Trophoblast cell (in vitro differentiated cells and primary cell): ENCODE results near the gene TGFBRAP1.
A peak's percentile ranks its signal among the peaks of the same experiment; 100 is the strongest.

Source experiments
- DNase-seq, 2 donors: peaks; one replicate each; pipeline ENCODE4 v3.0.0-alpha.2; 2016
- H2AFZ ChIP-seq: 2 replicates; pipeline ENCODE4 v1.6.1; 2013; ENCODE audit warnings: low read length, moderate library complexity, mild to moderate bottlenecking; ENCODE audit not compliant: insufficient read depth, poor library complexity
- H2AK5ac ChIP-seq: 2 replicates; pipeline ENCODE4 v1.6.1; 2013; ENCODE audit warnings: mild to moderate bottlenecking, low read length
- H2BK120ac ChIP-seq: 2 replicates; pipeline ENCODE4 v1.6.1; 2013; ENCODE audit warnings: low read length, mild to moderate bottlenecking, moderate library complexity; ENCODE audit not compliant: insufficient read depth, poor library complexity
- H2BK12ac ChIP-seq: 2 replicates; pipeline ENCODE4 v1.6.1; 2013; ENCODE audit warnings: mild to moderate bottlenecking, low read length, moderate library complexity
- H2BK5ac ChIP-seq: 2 replicates; pipeline ENCODE4 v1.6.1; 2013; ENCODE audit warnings: low read length, low read depth, moderate library complexity, mild to moderate bottlenecking; ENCODE audit not compliant: poor library complexity
- H3K14ac ChIP-seq: 2 replicates; pipeline ENCODE4 v1.6.1; 2013; ENCODE audit warnings: mild to moderate bottlenecking, low read length
- H3K18ac ChIP-seq: 2 replicates; pipeline ENCODE4 v1.6.1; 2013; ENCODE audit warnings: mild to moderate bottlenecking, low read length
- H3K23ac ChIP-seq: 2 replicates; pipeline ENCODE4 v1.6.1; 2013; ENCODE audit warnings: low read length
- H3K27ac ChIP-seq: 2 replicates; pipeline ENCODE4 v1.5.1; 2013; ENCODE audit warnings: low read depth, mild to moderate bottlenecking, inconsistent platforms, low read length, moderate library complexity
- H3K27me3 ChIP-seq: 2 replicates; pipeline ENCODE4 v1.6.1; 2013; ENCODE audit warnings: inconsistent platforms, mild to moderate bottlenecking, low read length, moderate library complexity; ENCODE audit not compliant: insufficient read depth
- H3K36me3 ChIP-seq, 2 experiments: 1 replicate in 1 of 2; 2 replicates in 1 of 2; pipeline ENCODE4 v1.6.1; 2013; ENCODE audit warnings: low read length in 2 of 2, mild to moderate bottlenecking in 2 of 2, moderate library complexity in 1 of 2; ENCODE audit not compliant: insufficient read depth in 2 of 2, control insufficient read depth in 1 of 2
- H3K4ac ChIP-seq: 2 replicates; pipeline ENCODE4 v1.6.1; 2013; ENCODE audit warnings: low read depth, mild to moderate bottlenecking, low read length, moderate library complexity
- H3K4me1 ChIP-seq, 2 experiments: 1 replicate in 1 of 2; 2 replicates in 1 of 2; pipeline ENCODE4 v1.6.1; 2013; ENCODE audit warnings: low read length in 2 of 2, mild to moderate bottlenecking in 2 of 2, moderate library complexity in 1 of 2; ENCODE audit not compliant: insufficient read depth in 2 of 2, control insufficient read depth in 1 of 2
- H3K4me2 ChIP-seq: 2 replicates; pipeline ENCODE4 v1.6.1; 2013; ENCODE audit warnings: inconsistent platforms, mild to moderate bottlenecking, low read length, moderate library complexity
- H3K4me3 ChIP-seq: 2 replicates; pipeline ENCODE4 v1.5.1; 2013; ENCODE audit warnings: mild to moderate bottlenecking, low read depth, low read length, inconsistent platforms
- H3K79me1 ChIP-seq: one replicate; pipeline ENCODE4 v1.6.1; 2013; ENCODE audit warnings: low read length
- H3K79me2 ChIP-seq: 2 replicates; pipeline ENCODE4 v1.6.1; 2013; ENCODE audit warnings: low read length, mild to moderate bottlenecking; ENCODE audit not compliant: control insufficient read depth, insufficient read depth, poor library complexity
- H3K9ac ChIP-seq: 2 replicates; pipeline ENCODE4 v1.6.1; 2013; ENCODE audit warnings: mild to moderate bottlenecking, low read length
- H3K9me3 ChIP-seq: 2 replicates; pipeline ENCODE4 v1.6.1; 2013; ENCODE audit warnings: low read depth, mild to moderate bottlenecking, control low read depth, inconsistent platforms, low read length; ENCODE audit not compliant: insufficient read depth
- H4K12ac ChIP-seq: 2 replicates; pipeline ENCODE4 v1.6.1; 2013; ENCODE audit warnings: low read depth, mild to moderate bottlenecking, low read length, moderate library complexity
- H4K8ac ChIP-seq: 2 replicates; pipeline ENCODE4 v1.6.1; 2013; ENCODE audit warnings: low read depth, mild to moderate bottlenecking, low read length, moderate library complexity
- H4K91ac ChIP-seq: one replicate; pipeline ENCODE4 v1.6.1; 2013; ENCODE audit warnings: low read depth, mild to moderate bottlenecking, low read length, moderate library complexity
- WGBS: extraction: QIAGEN DNeasy Blood & Tissue Kit; methylation state at CpG from one replicate; pipeline ENCODE4 v1.1.7; 2013; ENCODE audit warnings: missing lambda C conversion rate; ENCODE audit not compliant: insufficient read length, insufficient coverage; ENCODE audit errors: extremely low coverage; 5-methylcytosine and 5-hydroxymethylcytosine counted together

Gene TGFBRAP1

DNA sequence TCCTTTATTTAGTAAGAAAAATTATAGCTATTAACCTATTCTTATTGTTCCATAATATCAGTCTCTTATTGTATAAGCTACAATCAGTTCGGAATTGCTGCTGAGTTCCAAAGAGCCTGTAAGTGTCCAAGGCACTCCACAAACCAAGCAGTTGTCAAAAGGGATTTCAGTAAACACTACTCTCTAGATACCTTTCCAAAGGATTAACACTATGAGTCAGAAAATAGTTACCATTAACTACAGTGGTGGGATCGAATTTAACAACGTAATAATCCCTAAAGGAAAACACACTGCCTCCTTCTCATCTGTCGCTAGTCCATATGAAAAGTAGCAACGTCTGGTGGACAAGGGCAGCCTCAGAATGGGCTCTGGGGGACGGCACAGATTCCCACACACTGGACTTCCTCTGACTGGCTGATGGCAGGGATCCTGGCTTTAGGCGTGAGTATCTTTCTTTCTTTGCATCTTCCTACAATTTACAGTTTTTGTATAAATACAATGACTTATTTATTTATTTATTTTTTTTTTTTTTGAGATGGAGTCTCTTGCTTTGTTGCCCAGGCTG is 8.8 kb downstream of the TGFBRAP1 start:
- no CpG with 5 or more reads among the region's 7 CpGs for WGBS
- no peak overlapping the region for H3K27ac ChIP-seq
- H3K79me2 ChIP-seq: peaks cover 12% of the 10 kb centered on the region

DNA sequence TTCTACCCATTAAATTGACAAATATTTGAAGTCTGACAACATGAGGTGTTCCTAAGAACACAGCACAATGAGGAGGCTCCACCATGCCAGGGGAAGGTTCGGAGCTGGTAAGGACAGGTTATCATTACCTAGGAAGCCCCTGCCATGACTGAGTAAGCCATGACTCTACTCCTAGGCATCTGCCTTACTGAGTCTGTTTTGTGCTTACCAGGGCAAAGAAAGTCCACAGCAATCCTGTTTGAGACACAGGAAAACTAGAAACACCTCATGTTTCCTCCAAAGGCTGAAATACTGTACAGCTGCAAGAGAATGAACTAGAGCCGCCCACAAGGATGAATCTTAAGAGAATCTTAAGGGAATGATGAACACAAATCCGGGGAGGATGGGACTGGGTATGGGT is 11.6 kb downstream of the TGFBRAP1 start:
- H3K14ac ChIP-seq: no peak overlapping the region
- no peak overlapping the region for H3K23ac ChIP-seq
- no peak overlapping the region for H4K91ac ChIP-seq
- H4K8ac ChIP-seq: no peak overlapping the region
- DNase-seq: no peak
- no peak overlapping the region for H3K18ac ChIP-seq
- H3K4ac ChIP-seq: no peak overlapping the region
- H3K4me3 ChIP-seq: no peak overlapping the region
- H2AFZ ChIP-seq: no peak overlapping the region
- no CpG with 5 or more reads among the region's 3 CpGs for WGBS
- no peak overlapping the region for H2BK120ac ChIP-seq
- peaks cover 2% of the 10 kb centered on the region in 2 experiments for H3K4me1 ChIP-seq
- H3K79me2 ChIP-seq: peaks cover 2% of the 10 kb centered on the region
- no peak overlapping the region for H2AK5ac ChIP-seq
- no peaks in the 10 kb centered on the region for H3K79me1 ChIP-seq
- H3K9ac ChIP-seq: no peak overlapping the region
- no peak overlapping the region for H3K27ac ChIP-seq
- no peaks in the 10 kb centered on the region for H3K27me3 ChIP-seq
- no peaks in the 10 kb centered on the region for H3K9me3 ChIP-seq
- no peak overlapping the region for H4K12ac ChIP-seq
- H2BK5ac ChIP-seq: no peak overlapping the region
- H3K36me3 ChIP-seq: peaks cover 0 to 2% of the 10 kb centered on the region in 2 experiments
- no peak overlapping the region for H3K4me2 ChIP-seq
- no peak overlapping the region for H2BK12ac ChIP-seq

More for the DNA sequence above, 8.8 kb downstream of the TGFBRAP1 start:
- Histone ChIP-seq H3K23ac (no peak overlapping the region), H2AK5ac (no peak overlapping the region), H2BK5ac (no peak overlapping the region), H3K4ac (no peak overlapping the region), H3K14ac (no peak overlapping the region), H4K12ac (no peak overlapping the region), H3K79me1 (peaks cover 10% of the 10 kb centered on the region), H3K27me3 (no peaks in the 10 kb centered on the region), H4K91ac (no peak overlapping the region), H3K9ac (no peak overlapping the region), H3K36me3 (peaks cover 0 to 2% of the 10 kb centered on the region in 2 experiments), H3K4me2 (no peak overlapping the region), H3K4me1 (peaks cover 15 to 17% of the 10 kb centered on the region in 2 experiments), H3K18ac (no peak overlapping the region), H2BK120ac (no peak overlapping the region), H3K9me3 (no peaks in the 10 kb centered on the region), H2AFZ (no peak overlapping the region), H3K4me3 (no peak overlapping the region), H4K8ac (peak overlapping the region; percentile 55), H2BK12ac (no peak overlapping the region)
- DNase-seq: no peak

DNA sequence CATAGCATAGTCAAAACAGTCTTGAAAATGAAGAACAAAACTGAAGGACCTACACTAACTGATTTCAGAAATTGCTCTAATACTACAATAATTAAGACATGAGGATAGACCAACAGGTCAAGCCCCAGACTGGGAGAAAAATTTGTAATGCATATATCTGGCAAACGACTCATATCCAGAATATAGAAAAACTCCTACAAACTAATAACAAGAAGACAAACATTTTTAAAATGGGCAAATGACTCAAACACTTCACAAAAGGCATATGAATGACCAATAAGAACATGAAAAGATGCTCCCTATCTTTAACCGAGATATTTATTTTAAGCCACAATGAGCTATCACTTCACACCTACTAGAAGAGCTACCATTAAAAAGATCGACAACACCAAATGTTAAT is 14.2 kb downstream of the TGFBRAP1 start:
- no peaks in the 10 kb centered on the region for H3K79me1 ChIP-seq
- H3K9ac ChIP-seq: no peak overlapping the region
- H3K27ac ChIP-seq: no peak overlapping the region
- H3K79me2 ChIP-seq: peaks cover 3% of the 10 kb centered on the region
- H3K27me3 ChIP-seq: no peaks in the 10 kb centered on the region
- H2BK120ac ChIP-seq: no peak overlapping the region
- no peak overlapping the region for H2AFZ ChIP-seq
- H3K23ac ChIP-seq: no peak overlapping the region
- H3K9me3 ChIP-seq: no peaks in the 10 kb centered on the region
- no peak overlapping the region for H3K4me2 ChIP-seq
- no peak overlapping the region for H2BK12ac ChIP-seq
- no peaks in the 10 kb centered on the region for H3K4me1 ChIP-seq
- no peak overlapping the region for H2BK5ac ChIP-seq
- H4K91ac ChIP-seq: no peak overlapping the region
- no peak overlapping the region for H4K8ac ChIP-seq
- no peak overlapping the region for H3K4me3 ChIP-seq
- WGBS: no CpG with 5 or more reads among the region's 3 CpGs
- no peak overlapping the region for H3K14ac ChIP-seq
- H3K4ac ChIP-seq: no peak overlapping the region
- H4K12ac ChIP-seq: no peak overlapping the region
- H3K18ac ChIP-seq: no peak overlapping the region
- peaks cover 0 to 1% of the 10 kb centered on the region in 2 experiments for H3K36me3 ChIP-seq
- no peak for DNase-seq
- no peak overlapping the region for H2AK5ac ChIP-seq

DNA sequence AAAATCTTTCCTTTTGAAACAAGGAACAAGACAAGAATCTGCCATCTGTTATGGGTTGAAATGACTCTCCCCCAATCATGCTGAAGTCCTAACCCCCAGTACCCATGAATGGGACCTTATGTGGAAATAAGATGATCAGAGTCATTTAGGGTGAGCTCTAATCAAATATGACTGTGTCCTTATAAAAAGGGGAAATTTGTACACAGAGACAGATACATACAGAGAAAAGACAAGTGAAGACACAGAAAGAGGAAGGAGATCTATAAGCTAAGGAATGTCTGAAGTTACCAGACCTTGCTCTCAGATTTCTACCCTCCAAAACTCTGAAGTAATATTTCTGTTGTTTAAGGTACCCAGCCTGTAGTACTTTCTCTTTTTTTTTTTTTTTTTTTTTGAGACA is 15.7 kb downstream of the TGFBRAP1 start:
- no peak overlapping the region for H3K18ac ChIP-seq
- peaks cover 0 to 4% of the 10 kb centered on the region in 2 experiments for H3K4me1 ChIP-seq
- H3K9ac ChIP-seq: no peak overlapping the region
- H3K4me2 ChIP-seq: no peak overlapping the region
- no peaks in the 10 kb centered on the region for H3K27me3 ChIP-seq
- H2AFZ ChIP-seq: no peak overlapping the region
- peaks cover 4% of the 10 kb centered on the region for H3K79me2 ChIP-seq
- no peak for DNase-seq
- peaks cover 3% of the 10 kb centered on the region in 2 experiments for H3K36me3 ChIP-seq
- H3K23ac ChIP-seq: no peak overlapping the region
- no peak overlapping the region for H4K8ac ChIP-seq
- no peak overlapping the region for H2BK5ac ChIP-seq
- H2BK12ac ChIP-seq: no peak overlapping the region
- H4K12ac ChIP-seq: no peak overlapping the region
- H3K4me3 ChIP-seq: no peak overlapping the region
- no peak overlapping the region for H4K91ac ChIP-seq
- H3K9me3 ChIP-seq: no peaks in the 10 kb centered on the region
- no peak overlapping the region for H3K27ac ChIP-seq
- no peak overlapping the region for H3K14ac ChIP-seq
- no peaks in the 10 kb centered on the region for H3K79me1 ChIP-seq
- no peak overlapping the region for H2AK5ac ChIP-seq
- no peak overlapping the region for H2BK120ac ChIP-seq
- no peak overlapping the region for H3K4ac ChIP-seq
